Measurements from ENCODE around the gene MTHFD2L. TPM values are rescaled to one million over a fixed set of nuclear protein-coding genes. Genes with fewer than 3 reads are reported as not detected.

The MTHFD2L gene
- total RNA-seq, 2 experiments from 2014 or later, result 6.5 to 6.8 TPM

GRCh38 chr4:74178798-74179197, 20.9 kb downstream of the MTHFD2L start:
- H3K27ac Mint-ChIP-seq, result no peak overlapping the region
- CTCF ChIA-PET, result interaction anchor here (1.6 kb wide), 1 partner anchor 10 kb away, joined by 5 read pairs; no protein-coding TSS in a partner anchor

GRCh38 chr4:74181219-74181618, 23.3 kb downstream of the MTHFD2L start:
- no peak overlapping the region for H3K4me3 Mint-ChIP-seq
- H3K27me3 Mint-ChIP-seq, result no peaks in the 10 kb centered on the region
- H3K27ac Mint-ChIP-seq, result no peak overlapping the region
- DNase-seq (no peak), ATAC-seq (peak; percentile 68)
- CTCF ChIA-PET, result interaction anchor here (1.5 kb wide), 1 partner anchor 8 kb away, joined by 5 read pairs; no protein-coding TSS in a partner anchor
- no peaks in the 10 kb centered on the region for H3K9me3 Mint-ChIP-seq (ENCODE audit: low read depth)
- H3K36me3 Mint-ChIP-seq, result peaks cover 1% of the 10 kb centered on the region
- no peaks in the 10 kb centered on the region for H3K4me1 Mint-ChIP-seq

More at GRCh38 chr4:74178798-74179197, 20.9 kb downstream of the MTHFD2L start:
- ATAC-seq (no peak), DNase-seq (no peak)
- Mint-ChIP-seq H3K36me3 (peaks cover 1% of the 10 kb centered on the region), H3K4me3 (no peak overlapping the region), H3K4me1 (no peaks in the 10 kb centered on the region), H3K9me3 (ENCODE audit: low read depth) (no peaks in the 10 kb centered on the region), H3K27me3 (no peaks in the 10 kb centered on the region)

GRCh38 chr4:74188912-74189311, 31.0 kb downstream of the MTHFD2L start:
- H3K4me1 Mint-ChIP-seq, result no peaks in the 10 kb centered on the region
- ATAC-seq, result no peak

GRCh38 chr4:74189331-74190043, 31.6 kb downstream of the MTHFD2L start:
- ATAC-seq (peak; percentile 20), DNase-seq (no peak)
- CTCF ChIA-PET, result interaction anchor here (0.7 to 3.2 kb wide), 13 partner anchors 9 to 1159 kb away, joined by 3 to 19 read pairs (median 4); no protein-coding TSS in a partner anchor
- Mint-ChIP-seq H3K27me3 (no peaks in the 10 kb centered on the region), H3K27ac (no peak overlapping the region), H3K36me3 (no peaks in the 10 kb centered on the region), H3K4me1 (no peaks in the 10 kb centered on the region), H3K9me3 (ENCODE audit: low read depth) (no peaks in the 10 kb centered on the region), H3K4me3 (no peak overlapping the region)

More at GRCh38 chr4:74188912-74189311, 31.0 kb downstream of the MTHFD2L start:
- H3K36me3 Mint-ChIP-seq, result no peaks in the 10 kb centered on the region
- no peaks in the 10 kb centered on the region for H3K27me3 Mint-ChIP-seq
- H3K9me3 Mint-ChIP-seq (ENCODE audit: low read depth), result no peaks in the 10 kb centered on the region
- CTCF ChIA-PET, result interaction anchor here (0.7 to 3.2 kb wide), 13 partner anchors 8 to 1159 kb away, joined by 3 to 19 read pairs (median 4); no protein-coding TSS in a partner anchor
- H3K4me3 Mint-ChIP-seq, result no peak overlapping the region
- DNase-seq, result no peak
- no peak overlapping the region for H3K27ac Mint-ChIP-seq

DNA sequence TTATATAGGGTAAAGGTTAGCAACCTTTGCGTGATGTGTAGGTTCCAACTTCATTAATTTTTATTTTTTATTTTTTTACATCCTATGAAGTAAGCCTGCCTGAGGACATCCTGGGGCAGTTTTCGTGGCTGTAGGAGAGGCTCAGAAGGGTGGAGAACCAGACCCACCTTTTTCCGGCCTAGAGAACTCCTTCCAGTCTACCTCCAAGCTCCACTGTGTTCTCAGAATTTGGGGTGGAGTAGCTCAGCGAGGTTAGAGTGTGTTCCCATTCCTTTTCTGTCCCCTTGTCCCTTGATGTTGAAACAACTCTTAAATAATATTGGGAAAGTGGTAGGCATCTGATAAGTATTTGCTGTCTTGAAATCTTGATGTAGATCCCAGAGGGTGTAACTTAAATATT, 32.4 kb downstream of the MTHFD2L start:
- Mint-ChIP-seq H3K9me3 (ENCODE audit: low read depth) (no peaks in the 10 kb centered on the region), H3K36me3 (no peaks in the 10 kb centered on the region), H3K4me1 (no peaks in the 10 kb centered on the region), H3K4me3 (no peak overlapping the region), H3K27ac (no peak overlapping the region), H3K27me3 (no peaks in the 10 kb centered on the region)
- ATAC-seq, result no peak
- CTCF ChIA-PET, result interaction anchor here (3.2 kb wide), 1 partner anchor 39 kb away, joined by 19 read pairs; no protein-coding TSS in a partner anchor
- no peak for DNase-seq

- CTCF ChIA-PET, result interaction anchor here (3.2 kb wide), 1 partner anchor 39 kb away, joined by 19 read pairs; no protein-coding TSS in a partner anchor
- Mint-ChIP-seq H3K27ac (no peak overlapping the region), H3K4me1 (no peaks in the 10 kb centered on the region), H3K36me3 (no peaks in the 10 kb centered on the region), H3K9me3 (ENCODE audit: low read depth) (no peaks in the 10 kb centered on the region), H3K27me3 (no peaks in the 10 kb centered on the region), H3K4me3 (no peak overlapping the region)
- DNase-seq, result no peak
- ATAC-seq, result no peak
Measured at GRCh38 chr4:74190919-74191397, 33.0 kb downstream of the MTHFD2L start.

DNA sequence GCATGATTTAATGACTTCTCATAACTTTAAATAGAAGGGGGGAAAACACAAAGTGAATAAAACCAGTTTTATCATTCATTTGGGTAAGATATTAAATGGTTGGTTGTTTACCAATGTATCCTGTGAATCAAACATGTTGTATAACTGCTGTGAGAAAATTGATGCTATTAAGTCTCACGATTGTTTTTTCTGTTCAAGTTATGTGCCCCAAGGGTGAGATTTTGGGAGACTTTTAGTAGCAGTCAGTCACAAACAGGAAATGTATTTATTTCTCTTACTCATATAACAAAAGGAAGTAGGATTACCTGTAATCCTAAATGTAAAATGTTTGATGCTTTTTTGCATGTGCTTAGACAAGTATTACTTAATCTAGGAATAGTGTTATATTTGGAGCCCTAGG, 39.2 kb downstream of the MTHFD2L start:
- no peak for DNase-seq
- Mint-ChIP-seq H3K4me1 (peaks cover 2% of the 10 kb centered on the region), H3K4me3 (no peak overlapping the region), H3K27ac (no peak overlapping the region), H3K27me3 (no peaks in the 10 kb centered on the region), H3K9me3 (ENCODE audit: low read depth) (no peaks in the 10 kb centered on the region), H3K36me3 (no peaks in the 10 kb centered on the region)
- CTCF ChIA-PET, result no interaction called here
- no peak for ATAC-seq

DNA sequence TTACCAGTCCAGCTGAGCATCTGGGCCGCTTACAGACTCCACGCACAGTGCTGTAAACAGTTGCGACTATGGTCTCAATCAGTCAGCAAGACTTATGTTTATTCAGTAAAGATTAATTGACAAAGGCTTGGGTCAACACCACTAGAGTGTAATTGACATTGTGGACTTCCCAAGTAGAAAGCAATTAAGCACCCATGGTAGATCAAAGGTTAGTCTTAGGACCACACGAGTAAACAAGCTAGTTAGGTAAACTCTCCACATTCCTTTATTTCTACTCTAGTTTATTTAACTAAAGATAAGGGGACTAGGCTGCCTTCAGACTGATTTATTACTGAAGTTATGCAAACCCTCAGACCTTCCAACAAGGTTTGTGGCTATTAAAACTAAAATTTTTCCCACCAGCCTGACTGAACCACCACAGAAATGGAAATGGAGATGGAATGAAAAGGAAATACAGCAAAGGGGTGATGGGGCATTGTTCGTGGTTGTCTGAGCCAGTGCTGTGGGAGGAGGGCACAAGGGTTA, 44.2 kb downstream of the MTHFD2L start:
- no peak overlapping the region for H3K4me3 Mint-ChIP-seq

GRCh38 chr4:74203467-74203866, 45.5 kb downstream of the MTHFD2L start:
- no peak for ATAC-seq
- CTCF ChIA-PET, result interaction anchor here (1.3 kb wide), 1 partner anchor 9 kb away, joined by 5 read pairs; no protein-coding TSS in a partner anchor
- Mint-ChIP-seq H3K36me3 (peaks cover 3% of the 10 kb centered on the region), H3K27ac (no peak overlapping the region), H3K9me3 (ENCODE audit: low read depth) (no peaks in the 10 kb centered on the region), H3K4me1 (peaks cover 7% of the 10 kb centered on the region), H3K27me3 (no peaks in the 10 kb centered on the region), H3K4me3 (no peak overlapping the region)
- no peak for DNase-seq

More for the DNA sequence above, 44.2 kb downstream of the MTHFD2L start:
- ATAC-seq (no peak), DNase-seq (no peak)
- Mint-ChIP-seq H3K27ac (no peak overlapping the region), H3K4me1 (peaks cover 7% of the 10 kb centered on the region), H3K9me3 (ENCODE audit: low read depth) (no peaks in the 10 kb centered on the region), H3K36me3 (peaks cover 3% of the 10 kb centered on the region), H3K27me3 (no peaks in the 10 kb centered on the region)
- CTCF ChIA-PET, result interaction anchor here (1.3 kb wide), 1 partner anchor 8 kb away, joined by 5 read pairs; no protein-coding TSS in a partner anchor

GRCh38 chr4:74205046-74205445, 47.1 kb downstream of the MTHFD2L start:
- DNase-seq (no peak), ATAC-seq (no peak)
- Mint-ChIP-seq H3K27me3 (no peaks in the 10 kb centered on the region), H3K36me3 (peaks cover 5% of the 10 kb centered on the region), H3K27ac (no peak overlapping the region), H3K4me1 (peaks cover 7% of the 10 kb centered on the region), H3K9me3 (ENCODE audit: low read depth) (no peaks in the 10 kb centered on the region), H3K4me3 (no peak overlapping the region)
- CTCF ChIA-PET, result interaction anchor here (0.7 to 1.1 kb wide), 3 partner anchors 16 to 24 kb away, joined by 3 to 5 read pairs (median 4); no protein-coding TSS in a partner anchor

GRCh38 chr4:74205559-74205958, 47.6 kb downstream of the MTHFD2L start:
- CTCF ChIA-PET, result interaction anchor here (0.7 to 1.1 kb wide), 4 partner anchors 14 to 23 kb away, joined by 3 to 5 read pairs (median 4); no protein-coding TSS in a partner anchor
- DNase-seq (no peak), ATAC-seq (no peak)
- Mint-ChIP-seq H3K4me1 (peaks cover 7% of the 10 kb centered on the region), H3K9me3 (ENCODE audit: low read depth) (no peaks in the 10 kb centered on the region), H3K36me3 (peaks cover 5% of the 10 kb centered on the region), H3K27ac (no peak overlapping the region), H3K4me3 (no peak overlapping the region), H3K27me3 (no peaks in the 10 kb centered on the region)

- no peaks in the 10 kb centered on the region for H3K27me3 Mint-ChIP-seq
- DNase-seq (no peak), ATAC-seq (no peak)
- H3K4me3 Mint-ChIP-seq, result no peak overlapping the region
- H3K36me3 Mint-ChIP-seq, result peaks cover 7% of the 10 kb centered on the region
- CTCF ChIA-PET, result interaction anchor here (0.7 to 1.1 kb wide), 2 partner anchors 13 to 23 kb away, joined by 3 to 5 read pairs; no protein-coding TSS in a partner anchor
- H3K27ac Mint-ChIP-seq, result no peak overlapping the region
- H3K4me1 Mint-ChIP-seq, result peaks cover 7% of the 10 kb centered on the region
- no peaks in the 10 kb centered on the region for H3K9me3 Mint-ChIP-seq (ENCODE audit: low read depth)
Measured at GRCh38 chr4:74206088-74206825, 48.3 kb downstream of the MTHFD2L start.
